GM21619 (cell line): ENCODE measurements around the gene TRAPPC4.
A peak's percentile ranks its signal among the peaks of the same experiment; 100 is the strongest.

Source experiments
- ATAC-seq: cut with Tn5 transposase; IDR thresholded peaks from one replicate; pipeline ENCODE4 v1.9.1; 2021; ENCODE audit not compliant: unreplicated experiment

Gene TRAPPC4

GRCh38 chr11:119061256-119061655 is 42.7 kb downstream of the TRAPPC4 start:
- ATAC-seq = no peak

DNA sequence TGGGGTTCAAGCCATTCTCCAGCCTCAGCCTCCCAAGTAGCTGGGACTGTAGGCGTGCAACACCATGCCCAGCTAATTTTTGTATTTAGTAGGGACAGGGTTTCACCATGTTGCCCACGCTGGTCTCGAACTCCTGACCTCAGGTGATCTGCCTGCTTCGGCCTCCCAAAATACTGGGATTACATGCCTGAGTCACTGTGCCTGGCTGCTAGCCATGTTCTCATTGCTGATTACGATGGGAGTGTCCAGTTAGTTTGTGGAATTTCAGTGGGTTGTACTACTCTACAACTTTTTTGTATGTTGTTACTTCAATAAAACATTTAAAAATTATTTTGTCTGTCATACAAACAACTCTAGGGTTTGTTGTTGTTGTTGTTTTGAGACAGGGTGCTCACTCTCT is 44.2 kb downstream of the TRAPPC4 start:
- ATAC-seq = no peak

GRCh38 chr11:119065369-119065768 is 46.8 kb downstream of the TRAPPC4 start:
- ATAC-seq = no peak

DNA sequence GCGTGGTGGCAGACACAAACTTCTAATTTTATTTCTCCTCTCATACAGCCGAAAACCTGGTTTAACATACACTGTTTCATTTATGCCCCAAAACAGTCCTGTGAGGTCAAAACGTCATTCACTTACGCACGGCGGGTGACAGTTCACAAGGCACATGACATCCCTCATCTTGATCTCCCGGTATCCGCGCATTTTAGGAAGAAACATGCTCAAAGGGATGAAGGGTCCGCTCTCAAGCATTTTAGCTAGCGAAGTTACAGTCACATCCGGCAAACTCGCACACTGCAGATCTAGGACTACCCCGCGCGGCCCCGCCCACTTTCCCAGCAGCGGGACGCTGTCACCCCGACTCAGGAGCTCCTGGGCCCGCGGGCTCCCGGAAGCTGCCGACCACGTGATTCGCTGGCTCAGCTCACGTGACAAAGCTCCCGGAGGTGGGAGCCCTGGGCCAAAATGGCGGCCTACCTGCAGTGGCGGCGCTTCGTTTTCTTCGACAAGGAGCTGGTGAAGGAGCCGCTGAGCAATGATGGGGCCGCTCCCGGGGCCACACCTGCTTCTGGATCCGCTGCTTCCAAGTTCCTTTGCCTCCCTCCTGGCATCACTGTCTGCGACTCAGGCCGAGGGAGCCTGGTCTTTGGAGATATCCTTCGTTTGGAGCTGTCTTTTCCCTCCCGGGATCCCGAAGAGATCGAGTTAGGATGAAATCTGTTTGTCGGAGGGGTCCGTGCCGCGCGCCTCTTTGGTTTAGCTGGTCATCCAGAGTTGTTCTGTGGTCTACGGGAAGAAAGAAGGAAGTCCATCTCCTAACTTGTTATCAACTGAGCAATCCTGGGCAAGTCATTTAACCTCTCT is 49.0 kb downstream of the TRAPPC4 start, which contains the start of gene VPS11:
Gene VPS11 (plus strand): TSS at position 448 of the 852 bp plus-strand sequence. CDS start 6 bp downstream, at position 454.
- ATAC-seq = peak; percentile 95
